Measurements from ENCODE around the gene TRIM9. TPM values are rescaled to one million over a fixed set of nuclear protein-coding genes. Genes with fewer than 3 reads are reported as not detected.

The TRIM9 gene
- total RNA-seq, 2 experiments from 2014 or later: 0.56 to 0.79 TPM

GRCh38 chr14:51084507-51084906 lies 10.4 kb downstream of the TRIM9 start:
- no peak for DNase-seq
- no peaks in the 10 kb centered on the region for H3K9me3 Mint-ChIP-seq (ENCODE audit: low read depth)
- peaks cover 9% of the 10 kb centered on the region for H3K4me1 Mint-ChIP-seq
- no peaks in the 10 kb centered on the region for H3K36me3 Mint-ChIP-seq
- peaks cover 2% of the 10 kb centered on the region for H3K27me3 Mint-ChIP-seq
- H3K4me3 Mint-ChIP-seq: no peak overlapping the region
- CTCF ChIA-PET: interaction anchor here (1.4 kb wide), 1 partner anchor 10 kb away, joined by 8 read pairs; the partner anchor contains the start of gene TRIM9
- no peak for ATAC-seq
- no peak overlapping the region for H3K27ac Mint-ChIP-seq

- no peak for ATAC-seq
- Mint-ChIP-seq H3K4me3 (no peak overlapping the region), H3K27ac (no peak overlapping the region), H3K4me1 (peaks cover 8% of the 10 kb centered on the region), H3K36me3 (no peaks in the 10 kb centered on the region), H3K27me3 (peaks cover 2% of the 10 kb centered on the region), H3K9me3 (ENCODE audit: low read depth) (no peaks in the 10 kb centered on the region)
- no peak for DNase-seq
- CTCF ChIA-PET: no interaction called here
Observed at GRCh38 chr14:51082349-51082748, 12.6 kb downstream of the TRIM9 start.

- peaks cover 2% of the 10 kb centered on the region for H3K27me3 Mint-ChIP-seq
- no peak overlapping the region for H3K27ac Mint-ChIP-seq
- no peaks in the 10 kb centered on the region for H3K36me3 Mint-ChIP-seq
- CTCF ChIA-PET: no interaction called here
- DNase-seq: no peak
- ATAC-seq: no peak
- peaks cover 3% of the 10 kb centered on the region for H3K4me1 Mint-ChIP-seq
- H3K4me3 Mint-ChIP-seq: no peak overlapping the region
- H3K9me3 Mint-ChIP-seq (ENCODE audit: low read depth): no peaks in the 10 kb centered on the region
Observed at GRCh38 chr14:51081712-51082111, 13.2 kb downstream of the TRIM9 start.

GRCh38 chr14:51081209-51081608 lies 13.7 kb downstream of the TRIM9 start:
- Mint-ChIP-seq H3K4me1 (no peaks in the 10 kb centered on the region), H3K4me3 (no peak overlapping the region), H3K27ac (no peak overlapping the region), H3K36me3 (no peaks in the 10 kb centered on the region), H3K27me3 (peaks cover 2% of the 10 kb centered on the region), H3K9me3 (ENCODE audit: low read depth) (no peaks in the 10 kb centered on the region)
- no peak for DNase-seq
- CTCF ChIA-PET: no interaction called here
- ATAC-seq: no peak

GRCh38 chr14:51080645-51081044 lies 14.3 kb downstream of the TRIM9 start:
- Mint-ChIP-seq H3K36me3 (no peaks in the 10 kb centered on the region), H3K4me3 (no peak overlapping the region), H3K27me3 (peaks cover 2% of the 10 kb centered on the region), H3K27ac (no peak overlapping the region), H3K9me3 (ENCODE audit: low read depth) (no peaks in the 10 kb centered on the region), H3K4me1 (no peaks in the 10 kb centered on the region)
- DNase-seq (no peak), ATAC-seq (no peak)
- CTCF ChIA-PET: no interaction called here

- Mint-ChIP-seq H3K27ac (no peak overlapping the region), H3K4me1 (no peaks in the 10 kb centered on the region), H3K9me3 (ENCODE audit: low read depth) (no peaks in the 10 kb centered on the region), H3K27me3 (peaks cover 2% of the 10 kb centered on the region), H3K4me3 (no peak overlapping the region), H3K36me3 (no peaks in the 10 kb centered on the region)
- ATAC-seq (no peak), DNase-seq (no peak)
- CTCF ChIA-PET: no interaction called here
Observed at GRCh38 chr14:51079489-51079888, 15.4 kb downstream of the TRIM9 start.

GRCh38 chr14:51079085-51079484 lies 15.8 kb downstream of the TRIM9 start:
- Mint-ChIP-seq H3K27me3 (peaks cover 2% of the 10 kb centered on the region), H3K4me3 (no peak overlapping the region), H3K36me3 (no peaks in the 10 kb centered on the region), H3K9me3 (ENCODE audit: low read depth) (no peaks in the 10 kb centered on the region), H3K27ac (no peak overlapping the region), H3K4me1 (no peaks in the 10 kb centered on the region)
- ATAC-seq (no peak), DNase-seq (no peak)
- CTCF ChIA-PET: no interaction called here

GRCh38 chr14:51074701-51075385 lies 20.1 kb downstream of the TRIM9 start:
- CTCF ChIA-PET: no interaction called here
- H3K36me3 Mint-ChIP-seq: no peaks in the 10 kb centered on the region
- no peak overlapping the region for H3K27ac Mint-ChIP-seq
- H3K4me3 Mint-ChIP-seq: no peak overlapping the region
- no peaks in the 10 kb centered on the region for H3K9me3 Mint-ChIP-seq (ENCODE audit: low read depth)
- H3K4me1 Mint-ChIP-seq: no peaks in the 10 kb centered on the region
- DNase-seq: no peak
- H3K27me3 Mint-ChIP-seq: peaks cover 3% of the 10 kb centered on the region
- ATAC-seq: no peak

GRCh38 chr14:51073731-51074130 lies 21.2 kb downstream of the TRIM9 start:
- peaks cover 3% of the 10 kb centered on the region for H3K27me3 Mint-ChIP-seq
- no peaks in the 10 kb centered on the region for H3K36me3 Mint-ChIP-seq
- DNase-seq (no peak), ATAC-seq (no peak)
- no peak overlapping the region for H3K27ac Mint-ChIP-seq
- no peak overlapping the region for H3K4me3 Mint-ChIP-seq
- CTCF ChIA-PET: no interaction called here
- no peaks in the 10 kb centered on the region for H3K4me1 Mint-ChIP-seq
- no peaks in the 10 kb centered on the region for H3K9me3 Mint-ChIP-seq (ENCODE audit: low read depth)

- DNase-seq (no peak), ATAC-seq (no peak)
- CTCF ChIA-PET: no interaction called here
- no peak overlapping the region for H3K4me3 Mint-ChIP-seq
- no peaks in the 10 kb centered on the region for H3K4me1 Mint-ChIP-seq
- H3K27ac Mint-ChIP-seq: no peak overlapping the region
- H3K27me3 Mint-ChIP-seq: peaks cover 3% of the 10 kb centered on the region
- H3K9me3 Mint-ChIP-seq (ENCODE audit: low read depth): no peaks in the 10 kb centered on the region
- H3K36me3 Mint-ChIP-seq: no peaks in the 10 kb centered on the region
Observed at GRCh38 chr14:51072976-51073375, 21.9 kb downstream of the TRIM9 start.

GRCh38 chr14:51071857-51072256 lies 23.0 kb downstream of the TRIM9 start:
- no peaks in the 10 kb centered on the region for H3K36me3 Mint-ChIP-seq
- DNase-seq: no peak
- CTCF ChIA-PET: no interaction called here
- no peak overlapping the region for H3K27ac Mint-ChIP-seq
- peaks cover 3% of the 10 kb centered on the region for H3K27me3 Mint-ChIP-seq
- ATAC-seq: no peak
- no peak overlapping the region for H3K4me3 Mint-ChIP-seq
- H3K9me3 Mint-ChIP-seq (ENCODE audit: low read depth): no peaks in the 10 kb centered on the region
- H3K4me1 Mint-ChIP-seq: no peaks in the 10 kb centered on the region

- Mint-ChIP-seq H3K9me3 (ENCODE audit: low read depth) (no peaks in the 10 kb centered on the region), H3K4me1 (no peaks in the 10 kb centered on the region), H3K27me3 (peaks cover 3% of the 10 kb centered on the region), H3K36me3 (no peaks in the 10 kb centered on the region), H3K27ac (no peak overlapping the region), H3K4me3 (no peak overlapping the region)
- ATAC-seq (no peak), DNase-seq (no peak)
- CTCF ChIA-PET: no interaction called here
Observed at GRCh38 chr14:51070726-51071125, 24.2 kb downstream of the TRIM9 start.

- Mint-ChIP-seq H3K27ac (no peak overlapping the region), H3K4me1 (no peaks in the 10 kb centered on the region), H3K9me3 (ENCODE audit: low read depth) (no peaks in the 10 kb centered on the region), H3K27me3 (peaks cover 3% of the 10 kb centered on the region), H3K4me3 (no peak overlapping the region), H3K36me3 (no peaks in the 10 kb centered on the region)
- CTCF ChIA-PET: no interaction called here
- ATAC-seq (no peak), DNase-seq (no peak)
Observed at GRCh38 chr14:51069055-51069454, 25.9 kb downstream of the TRIM9 start.

GRCh38 chr14:51068268-51068667 lies 26.6 kb downstream of the TRIM9 start:
- Mint-ChIP-seq H3K36me3 (no peaks in the 10 kb centered on the region), H3K9me3 (ENCODE audit: low read depth) (no peaks in the 10 kb centered on the region), H3K27ac (no peak overlapping the region), H3K27me3 (no peaks in the 10 kb centered on the region), H3K4me1 (no peaks in the 10 kb centered on the region), H3K4me3 (no peak overlapping the region)
- ATAC-seq (no peak), DNase-seq (no peak)
- CTCF ChIA-PET: no interaction called here

GRCh38 chr14:51067295-51067694 lies 27.6 kb downstream of the TRIM9 start:
- no peak overlapping the region for H3K4me3 Mint-ChIP-seq
- H3K9me3 Mint-ChIP-seq (ENCODE audit: low read depth): no peaks in the 10 kb centered on the region
- CTCF ChIA-PET: no interaction called here
- H3K4me1 Mint-ChIP-seq: no peaks in the 10 kb centered on the region
- no peaks in the 10 kb centered on the region for H3K27me3 Mint-ChIP-seq
- no peaks in the 10 kb centered on the region for H3K36me3 Mint-ChIP-seq
- DNase-seq (no peak), ATAC-seq (no peak)
- no peak overlapping the region for H3K27ac Mint-ChIP-seq

All from activated CD8-positive, alpha-beta memory T cell treated with anti-CD3 and anti-CD28 coated beads, Interleukin-2, amount 10 ng/mL, durations not matched to agents 7 days and 5 days (primary cell).